ENCODE data around the gene B3GNT9. TPM values are rescaled to one million over a fixed set of nuclear protein-coding genes. Genes with fewer than 3 reads are reported as not detected.

B3GNT9 gene
- total RNA-seq, 1 experiment from 2014 or later: 3.8 TPM

DNA sequence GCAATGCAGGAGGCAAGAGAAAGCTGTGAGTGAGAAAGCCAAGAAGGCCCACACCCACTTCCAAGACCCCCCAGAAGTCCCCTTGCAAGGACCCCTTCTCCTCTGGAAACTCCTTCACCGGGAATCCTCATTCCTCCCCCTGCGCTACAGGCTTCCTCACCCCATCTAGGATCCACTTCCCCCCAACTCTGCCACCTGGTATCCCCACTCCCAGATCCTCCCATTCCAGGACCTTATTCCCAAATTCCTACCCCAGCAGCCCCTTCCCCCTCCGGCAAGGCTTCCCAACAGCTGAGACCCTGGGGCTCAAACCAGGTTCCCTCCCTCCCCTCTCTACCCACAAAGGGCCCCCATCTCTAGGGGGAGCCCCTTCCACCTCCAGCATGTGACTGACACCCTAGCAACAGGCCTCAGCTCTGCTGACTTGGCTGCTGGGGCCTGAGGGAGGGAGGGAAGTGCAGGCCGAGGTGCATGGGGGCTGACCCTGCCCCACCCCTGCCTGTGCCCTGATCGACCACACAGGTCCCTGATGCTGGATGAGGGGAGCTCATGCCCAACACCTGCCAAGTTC is 15.9 kb upstream of the B3GNT9 start:
- no peaks in the 10 kb centered on the region for H3K27me3 ChIP-seq (ENCODE audit: insufficient read depth, low read length)
- DNase-seq (ENCODE audit: low read depth, low spot score): no peak
- RAD21 ChIA-PET (ENCODE audit: low non-redundant PET in 1 of 2, low total read pairs in 2 of 2, uncharacterized antibody in 2 of 2, unreplicated experiment in 2 of 2): no interaction called here
- H3K27ac ChIP-seq (ENCODE audit: low read depth, low read length): no peak overlapping the region
- no peaks in the 10 kb centered on the region for H3K36me3 ChIP-seq (ENCODE audit: control insufficient read depth in 1 of 2, insufficient read depth in 2 of 2, low read length in 2 of 2)
- POLR2A ChIA-PET: no interaction called here
- BruUV-seq (replicated peaks): no TSS peak
- peaks cover 32 to 40% of the 10 kb centered on the region in 2 experiments for H3K4me1 ChIP-seq (ENCODE audit: control insufficient read depth in 1 of 2, insufficient read depth in 2 of 2, low read length in 2 of 2)
- H3K9me3 ChIP-seq (ENCODE audit: control insufficient read depth in 1 of 2, insufficient read depth in 1 of 2, low read depth in 1 of 2, low read length in 2 of 2): no peaks in the 10 kb centered on the region
- no peak overlapping the region for H2AFZ ChIP-seq (ENCODE audit: low read depth, low read length, poor library complexity, severe bottlenecking)
- intact Hi-C loops (cut with micrococcal nuclease): no loop called here
- H3K79me2 ChIP-seq (ENCODE audit: insufficient read depth, low read length): peaks cover 8% of the 10 kb centered on the region; the same call in 1 of the 2 replicates
- no peak for ATAC-seq
- CTCF ChIA-PET: interaction anchor here (0.8 to 5.6 kb wide), 2 partner anchors 8 to 149 kb away, joined by 3 to 52 read pairs; partner anchors contain the start of genes FBXL8 and TRADD
- no peaks in the 10 kb centered on the region for H4K20me1 ChIP-seq (ENCODE audit: insufficient read depth)
- no peak overlapping the region for H3K9ac ChIP-seq (ENCODE audit: low read length)
- H3K4me2 ChIP-seq (ENCODE audit: low read length): no peak overlapping the region
- H3K4me3 ChIP-seq (replicated peaks in 1 of 2; ENCODE audit: low read depth in 1 of 2, low read length in 2 of 2): no peak overlapping the region
- no peaks in the 10 kb centered on the region for H3K9me2 ChIP-seq (ENCODE audit: insufficient read depth)
- TF ChIP-seq RAD21 (IDR thresholded peaks at IDR 0.05; ENCODE audit: low read depth) (no peak), JUND (IDR thresholded peaks at IDR 0.05) (no peak), EGR1 (IDR thresholded peaks at IDR 0.05; ENCODE audit: low read depth) (no peak), YY1 (IDR thresholded peaks at IDR 0.05; ENCODE audit: extremely low read depth, insufficient replicate concordance, low read depth, low read length) (no peak), SRF (IDR thresholded peaks at IDR 0.05; ENCODE audit: low read depth) (no peak), POLR2AphosphoS5 (IDR thresholded peaks at IDR 0.05; ENCODE audit: low read depth, low read length) (no peak), SP1 (IDR thresholded peaks at IDR 0.05; ENCODE audit: low read depth) (no peak), EZH2phosphoT487 (IDR thresholded peaks at IDR 0.05; ENCODE audit: borderline replicate concordance) (no peak), CBX3 (IDR thresholded peaks at IDR 0.05; ENCODE audit: low read depth) (no peak), ELF1 (IDR thresholded peaks at IDR 0.05; ENCODE audit: borderline replicate concordance, low read depth) (no peak), FOSL1 (IDR thresholded peaks at IDR 0.05; ENCODE audit: low read depth) (no peak), CEBPB (IDR thresholded peaks at IDR 0.05; ENCODE audit: low read depth) (no peak), ZFX (IDR thresholded peaks at IDR 0.05) (no peak)
- TF ChIP-seq, protein P1, sequence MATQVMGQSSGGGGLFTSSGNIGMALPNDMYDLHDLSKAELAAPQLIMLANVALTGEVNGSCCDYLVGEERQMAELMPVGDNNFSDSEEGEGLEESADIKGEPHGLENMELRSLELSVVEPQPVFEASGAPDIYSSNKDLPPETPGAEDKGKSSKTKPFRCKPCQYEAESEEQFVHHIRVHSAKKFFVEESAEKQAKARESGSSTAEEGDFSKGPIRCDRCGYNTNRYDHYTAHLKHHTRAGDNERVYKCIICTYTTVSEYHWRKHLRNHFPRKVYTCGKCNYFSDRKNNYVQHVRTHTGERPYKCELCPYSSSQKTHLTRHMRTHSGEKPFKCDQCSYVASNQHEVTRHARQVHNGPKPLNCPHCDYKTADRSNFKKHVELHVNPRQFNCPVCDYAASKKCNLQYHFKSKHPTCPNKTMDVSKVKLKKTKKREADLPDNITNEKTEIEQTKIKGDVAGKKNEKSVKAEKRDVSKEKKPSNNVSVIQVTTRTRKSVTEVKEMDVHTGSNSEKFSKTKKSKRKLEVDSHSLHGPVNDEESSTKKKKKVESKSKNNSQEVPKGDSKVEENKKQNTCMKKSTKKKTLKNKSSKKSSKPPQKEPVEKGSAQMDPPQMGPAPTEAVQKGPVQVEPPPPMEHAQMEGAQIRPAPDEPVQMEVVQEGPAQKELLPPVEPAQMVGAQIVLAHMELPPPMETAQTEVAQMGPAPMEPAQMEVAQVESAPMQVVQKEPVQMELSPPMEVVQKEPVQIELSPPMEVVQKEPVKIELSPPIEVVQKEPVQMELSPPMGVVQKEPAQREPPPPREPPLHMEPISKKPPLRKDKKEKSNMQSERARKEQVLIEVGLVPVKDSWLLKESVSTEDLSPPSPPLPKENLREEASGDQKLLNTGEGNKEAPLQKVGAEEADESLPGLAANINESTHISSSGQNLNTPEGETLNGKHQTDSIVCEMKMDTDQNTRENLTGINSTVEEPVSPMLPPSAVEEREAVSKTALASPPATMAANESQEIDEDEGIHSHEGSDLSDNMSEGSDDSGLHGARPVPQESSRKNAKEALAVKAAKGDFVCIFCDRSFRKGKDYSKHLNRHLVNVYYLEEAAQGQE (IDR thresholded peaks at IDR 0.05; ENCODE audit: low read depth): no peak
- TF ChIP-seq, protein P2, sequence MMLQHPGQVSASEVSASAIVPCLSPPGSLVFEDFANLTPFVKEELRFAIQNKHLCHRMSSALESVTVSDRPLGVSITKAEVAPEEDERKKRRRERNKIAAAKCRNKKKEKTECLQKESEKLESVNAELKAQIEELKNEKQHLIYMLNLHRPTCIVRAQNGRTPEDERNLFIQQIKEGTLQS (IDR thresholded peaks at IDR 0.05): no peak
- TF ChIP-seq, protein P3, sequence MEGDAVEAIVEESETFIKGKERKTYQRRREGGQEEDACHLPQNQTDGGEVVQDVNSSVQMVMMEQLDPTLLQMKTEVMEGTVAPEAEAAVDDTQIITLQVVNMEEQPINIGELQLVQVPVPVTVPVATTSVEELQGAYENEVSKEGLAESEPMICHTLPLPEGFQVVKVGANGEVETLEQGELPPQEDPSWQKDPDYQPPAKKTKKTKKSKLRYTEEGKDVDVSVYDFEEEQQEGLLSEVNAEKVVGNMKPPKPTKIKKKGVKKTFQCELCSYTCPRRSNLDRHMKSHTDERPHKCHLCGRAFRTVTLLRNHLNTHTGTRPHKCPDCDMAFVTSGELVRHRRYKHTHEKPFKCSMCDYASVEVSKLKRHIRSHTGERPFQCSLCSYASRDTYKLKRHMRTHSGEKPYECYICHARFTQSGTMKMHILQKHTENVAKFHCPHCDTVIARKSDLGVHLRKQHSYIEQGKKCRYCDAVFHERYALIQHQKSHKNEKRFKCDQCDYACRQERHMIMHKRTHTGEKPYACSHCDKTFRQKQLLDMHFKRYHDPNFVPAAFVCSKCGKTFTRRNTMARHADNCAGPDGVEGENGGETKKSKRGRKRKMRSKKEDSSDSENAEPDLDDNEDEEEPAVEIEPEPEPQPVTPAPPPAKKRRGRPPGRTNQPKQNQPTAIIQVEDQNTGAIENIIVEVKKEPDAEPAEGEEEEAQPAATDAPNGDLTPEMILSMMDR (IDR thresholded peaks at IDR 0.05 in 2 of 3, conservative IDR thresholded peaks at IDR 0.05 in 1 of 3; ENCODE audit: borderline replicate concordance in 1 of 3, insufficient read depth in 1 of 3, low read depth in 2 of 3, low read length in 2 of 3): no peak
- TF ChIP-seq, protein P4, sequence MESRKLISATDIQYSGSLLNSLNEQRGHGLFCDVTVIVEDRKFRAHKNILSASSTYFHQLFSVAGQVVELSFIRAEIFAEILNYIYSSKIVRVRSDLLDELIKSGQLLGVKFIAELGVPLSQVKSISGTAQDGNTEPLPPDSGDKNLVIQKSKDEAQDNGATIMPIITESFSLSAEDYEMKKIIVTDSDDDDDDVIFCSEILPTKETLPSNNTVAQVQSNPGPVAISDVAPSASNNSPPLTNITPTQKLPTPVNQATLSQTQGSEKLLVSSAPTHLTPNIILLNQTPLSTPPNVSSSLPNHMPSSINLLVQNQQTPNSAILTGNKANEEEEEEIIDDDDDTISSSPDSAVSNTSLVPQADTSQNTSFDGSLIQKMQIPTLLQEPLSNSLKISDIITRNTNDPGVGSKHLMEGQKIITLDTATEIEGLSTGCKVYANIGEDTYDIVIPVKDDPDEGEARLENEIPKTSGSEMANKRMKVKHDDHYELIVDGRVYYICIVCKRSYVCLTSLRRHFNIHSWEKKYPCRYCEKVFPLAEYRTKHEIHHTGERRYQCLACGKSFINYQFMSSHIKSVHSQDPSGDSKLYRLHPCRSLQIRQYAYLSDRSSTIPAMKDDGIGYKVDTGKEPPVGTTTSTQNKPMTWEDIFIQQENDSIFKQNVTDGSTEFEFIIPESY (IDR thresholded peaks at IDR 0.05; ENCODE audit: extremely low read depth, insufficient replicate concordance, low read length): no peak
- TF ChIP-seq, protein P5, sequence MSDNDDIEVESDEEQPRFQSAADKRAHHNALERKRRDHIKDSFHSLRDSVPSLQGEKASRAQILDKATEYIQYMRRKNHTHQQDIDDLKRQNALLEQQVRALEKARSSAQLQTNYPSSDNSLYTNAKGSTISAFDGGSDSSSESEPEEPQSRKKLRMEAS (IDR thresholded peaks at IDR 0.05): no peak

Data from HCT116 (cell line).